Measurements from ENCODE around the gene ASIP.
A peak's percentile ranks its signal among the peaks of the same experiment; 100 is the strongest.
"Not testable (repeated sequence)": the region's sequence is repeated elsewhere in the genome, so short reads cannot be mapped to it uniquely, and the experiment has no call there.

The ASIP gene

GRCh38 chr20:34243377-34243776 lies 2.2 kb downstream of the ASIP start:
- no peak for DNase-seq

- DNase-seq = no peak
Observed at GRCh38 chr20:34246126-34246626, 5.0 kb downstream of the ASIP start.

- no peak for DNase-seq
Observed at GRCh38 chr20:34249291-34249690, 8.1 kb downstream of the ASIP start.

GRCh38 chr20:34250005-34250404 lies 8.8 kb downstream of the ASIP start:
- no peak for DNase-seq

GRCh38 chr20:34251619-34252018 lies 10.4 kb downstream of the ASIP start:
- DNase-seq = no peak

GRCh38 chr20:34252431-34253086 lies 11.3 kb downstream of the ASIP start:
- DNase-seq = not testable (repeated sequence)

GRCh38 chr20:34254979-34255378 lies 13.8 kb downstream of the ASIP start:
- DNase-seq = no peak

- no peak for DNase-seq
Observed at GRCh38 chr20:34256629-34257124, 15.5 kb downstream of the ASIP start.

- DNase-seq = no peak
Observed at GRCh38 chr20:34260208-34260942, 19.2 kb downstream of the ASIP start.

- DNase-seq = no peak
Observed at GRCh38 chr20:34262488-34263288, 21.5 kb downstream of the ASIP start.

GRCh38 chr20:34263468-34263867 lies 22.2 kb downstream of the ASIP start:
- not testable (repeated sequence) for DNase-seq

GRCh38 chr20:34264141-34264540 lies 22.9 kb downstream of the ASIP start:
- no peak for DNase-seq

- DNase-seq = no peak
Observed at GRCh38 chr20:34268145-34268544, 26.9 kb downstream of the ASIP start.

- peak; percentile 7 for DNase-seq
Observed at GRCh38 chr20:34268851-34269636, 27.8 kb downstream of the ASIP start.

GRCh38 chr20:34269996-34270627 lies 28.9 kb downstream of the ASIP start:
- DNase-seq = no peak

GRCh38 chr20:34271956-34272355 lies 30.7 kb downstream of the ASIP start:
- DNase-seq = no peak

GRCh38 chr20:34274694-34275093 lies 33.5 kb downstream of the ASIP start:
- no peak for DNase-seq

GRCh38 chr20:34281177-34281576 lies 40.0 kb downstream of the ASIP start:
- DNase-seq = no peak

GRCh38 chr20:34282041-34282440 lies 40.8 kb downstream of the ASIP start:
- no peak for DNase-seq

GRCh38 chr20:34283844-34284243 lies 42.6 kb downstream of the ASIP start:
- no peak for DNase-seq

GRCh38 chr20:34285450-34285849 lies 44.2 kb downstream of the ASIP start:
- DNase-seq = no peak

GRCh38 chr20:34287500-34287899 lies 46.3 kb downstream of the ASIP start:
- DNase-seq = not testable (repeated sequence)
